Glutamatergic neuron (in vitro differentiated cells): ENCODE measurements around the gene DNAJB2. TPM values are rescaled to one million over a fixed set of nuclear protein-coding genes. Genes with fewer than 3 reads are reported as not detected.

Source experiments
- DNase-seq: peaks from one replicate; pipeline ENCODE4 v3.0.0; 2022
- H3K27ac Mint-ChIP-seq: one replicate; pipeline ENCODE4 v1.8.0; 2020; ENCODE audit warnings: mild to moderate bottlenecking, mixed read lengths, inconsistent platforms; ENCODE audit not compliant: unreplicated experiment
- H3K27me3 Mint-ChIP-seq: one replicate; pipeline ENCODE4 v1.8.0; 2020; ENCODE audit warnings: mild to moderate bottlenecking, moderate library complexity, mixed read lengths, inconsistent platforms; ENCODE audit not compliant: unreplicated experiment
- H3K36me3 Mint-ChIP-seq: one replicate; pipeline ENCODE4 v1.8.0; 2020; ENCODE audit warnings: mild to moderate bottlenecking, mixed read lengths, inconsistent platforms; ENCODE audit not compliant: unreplicated experiment
- H3K4me1 Mint-ChIP-seq: one replicate; pipeline ENCODE4 v1.8.0; 2020; ENCODE audit warnings: mild to moderate bottlenecking, low read depth, mixed read lengths, inconsistent platforms; ENCODE audit not compliant: unreplicated experiment
- H3K4me3 Mint-ChIP-seq: one replicate; pipeline ENCODE4 v1.8.0; 2020; ENCODE audit warnings: mild to moderate bottlenecking, mixed read lengths, inconsistent platforms; ENCODE audit not compliant: unreplicated experiment
- H3K9me3 Mint-ChIP-seq: one replicate; pipeline ENCODE4 v1.8.0; 2020; ENCODE audit warnings: mild to moderate bottlenecking, moderate library complexity, mixed read lengths, inconsistent platforms; ENCODE audit not compliant: unreplicated experiment
- CTCF ChIP-seq: fragments of 200-600 bp; sonication (generic); IDR thresholded peaks from one replicate; pipeline ENCODE4 v1.5.0; 2021; ENCODE audit not compliant: partially characterized antibody, unreplicated experiment
- total RNA-seq: library from RNA; stranded (reverse); fragmentation: NEBNext Ultra II Directional; extraction: Animal tissue kit (Norgen Biotek cat#: 25700); gene quantifications from one replicate; pipeline ENCODE4 v1.2.1, GENCODE V29; 2021; ENCODE audit not compliant: unreplicated experiment

The DNAJB2 gene
- total RNA-seq, 1 donor from 2014 or later, result 124 TPM

- no peak for DNase-seq
- H3K4me3 Mint-ChIP-seq, result peak overlapping the region; percentile 84
- H3K27ac Mint-ChIP-seq, result peak overlapping the region; percentile 94
- H3K36me3 Mint-ChIP-seq, result no peaks in the 10 kb centered on the region
- peaks cover 16% of the 10 kb centered on the region for H3K9me3 Mint-ChIP-seq
- no peak for TF ChIP-seq CTCF
- peaks cover 9% of the 10 kb centered on the region for H3K27me3 Mint-ChIP-seq
- peaks cover 39% of the 10 kb centered on the region for H3K4me1 Mint-ChIP-seq
Measured at GRCh38 chr2:219278655-219279150, 463 bp upstream of the DNAJB2 start.

DNA sequence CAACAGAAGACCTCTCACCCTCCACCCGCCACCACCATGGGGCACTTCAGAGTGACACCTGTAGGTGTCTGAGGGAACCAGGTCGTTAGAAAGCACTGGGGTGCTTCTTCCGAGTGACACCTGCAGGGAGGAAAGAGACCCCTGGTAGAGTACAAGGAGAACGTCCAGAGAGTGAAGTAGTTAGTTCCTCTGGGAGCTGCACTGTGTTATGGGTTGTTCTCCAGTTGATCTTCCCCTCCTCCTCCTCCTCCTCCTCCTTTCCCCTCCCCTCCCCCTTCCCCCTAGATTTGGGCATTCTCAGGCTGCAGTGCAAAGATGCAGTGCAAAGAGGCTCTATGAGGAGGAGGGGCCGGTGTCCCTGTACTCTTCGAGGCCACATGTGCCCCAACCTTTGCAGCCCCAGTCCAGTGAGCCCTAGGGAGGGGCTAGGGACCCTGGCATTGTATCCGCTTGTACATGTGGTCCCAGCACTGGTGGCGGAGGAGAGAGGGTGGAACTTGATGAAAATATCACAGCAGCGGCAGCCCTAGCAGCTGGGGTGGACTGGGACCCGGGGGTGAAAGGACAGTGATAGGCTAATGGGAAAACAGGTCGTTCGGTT lies 850 bp downstream of the DNAJB2 start:
- Mint-ChIP-seq H3K27me3 (peaks cover 3% of the 10 kb centered on the region), H3K36me3 (no peaks in the 10 kb centered on the region), H3K4me3 (peak overlapping the region; percentile 97), H3K27ac (peak overlapping the region; percentile 99), H3K4me1 (peaks cover 35% of the 10 kb centered on the region), H3K9me3 (peaks cover 11% of the 10 kb centered on the region)
- TF ChIP-seq CTCF, result peak; percentile 17
- DNase-seq, result no peak

DNA sequence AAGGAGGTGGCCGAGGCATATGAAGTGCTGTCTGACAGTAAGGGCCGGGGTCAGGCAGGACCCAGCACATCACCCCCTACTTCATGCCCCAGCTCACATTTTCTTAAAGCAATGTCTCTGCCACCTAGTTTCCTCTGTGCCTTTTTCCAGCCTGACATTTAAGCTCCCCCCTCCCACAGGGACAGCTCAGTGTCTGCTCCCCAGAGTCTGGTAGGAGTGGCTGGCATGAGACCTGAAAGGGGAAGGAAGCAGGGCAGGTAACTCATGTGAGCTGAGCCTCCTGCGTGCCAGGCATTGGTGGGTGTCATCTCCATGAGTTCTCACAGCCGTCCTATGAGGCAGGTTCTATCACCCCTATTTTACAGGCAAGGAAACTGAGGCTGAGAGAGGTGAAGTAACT lies 1.5 kb downstream of the DNAJB2 start:
- DNase-seq, result no peak
- H3K4me1 Mint-ChIP-seq, result peaks cover 39% of the 10 kb centered on the region
- TF ChIP-seq CTCF, result no peak
- H3K4me3 Mint-ChIP-seq, result peak overlapping the region; percentile 97
- H3K9me3 Mint-ChIP-seq, result peaks cover 11% of the 10 kb centered on the region
- peaks cover 3% of the 10 kb centered on the region for H3K27me3 Mint-ChIP-seq
- H3K36me3 Mint-ChIP-seq, result no peaks in the 10 kb centered on the region
- H3K27ac Mint-ChIP-seq, result peak overlapping the region; percentile 99

GRCh38 chr2:219281588-219281987 lies 2.4 kb downstream of the DNAJB2 start:
- H3K27me3 Mint-ChIP-seq, result peaks cover 3% of the 10 kb centered on the region
- DNase-seq, result no peak
- peak overlapping the region; percentile 59 for H3K27ac Mint-ChIP-seq
- peaks cover 13% of the 10 kb centered on the region for H3K9me3 Mint-ChIP-seq
- peaks cover 43% of the 10 kb centered on the region for H3K4me1 Mint-ChIP-seq
- H3K36me3 Mint-ChIP-seq, result no peaks in the 10 kb centered on the region
- H3K4me3 Mint-ChIP-seq, result peak overlapping the region; percentile 97
- TF ChIP-seq CTCF, result peak; percentile 7

- no peak for TF ChIP-seq CTCF
- H3K27me3 Mint-ChIP-seq, result peaks cover 3% of the 10 kb centered on the region
- H3K27ac Mint-ChIP-seq, result peak overlapping the region; percentile 19
- H3K4me3 Mint-ChIP-seq, result peak overlapping the region; percentile 53
- peaks cover 13% of the 10 kb centered on the region for H3K9me3 Mint-ChIP-seq
- no peaks in the 10 kb centered on the region for H3K36me3 Mint-ChIP-seq
- DNase-seq, result no peak
- H3K4me1 Mint-ChIP-seq, result peaks cover 40% of the 10 kb centered on the region
Measured at GRCh38 chr2:219282375-219282774, 3.2 kb downstream of the DNAJB2 start.
